OCI-LY3 (cell line): ENCODE results near the gene MACC1.

Source experiments
- H2AFZ ChIP-seq: fragments of 200-600, 300-600 bp; shearing (Covaris generic); 2 replicates; pipeline ENCODE4 v1.6.0; 2014; ENCODE audit warnings: antibody characterized with exemption, low read depth, low read length
- H3K27ac ChIP-seq: fragments of 200-600, 300-600 bp; sonication (generic); 2 replicates; pipeline ENCODE4 v1.5.1; 2014; ENCODE audit warnings: mild to moderate bottlenecking, low read length, moderate library complexity, mixed read lengths
- H3K27me3 ChIP-seq: fragments of 200-600, 300-600 bp; sonication (generic); 2 replicates; pipeline ENCODE4 v1.6.1; 2014; ENCODE audit warnings: low read depth, low read length, mixed read lengths
- H3K36me3 ChIP-seq: fragments of 200-600, 300-600 bp; sonication (generic); replicated peaks from 2 replicates; pipeline ENCODE3; 2014; ENCODE audit warnings: low read depth, low read length, mixed read lengths
- H3K4me1 ChIP-seq: fragments of 300-600, 200-600 bp; sonication (generic); 2 replicates; pipeline ENCODE4 v1.6.1; 2014; ENCODE audit warnings: low read length, mixed read lengths
- H3K4me2 ChIP-seq: fragments of 200-600, 300-600 bp; sonication (generic); 2 replicates; pipeline ENCODE4 v1.6.1; 2014; ENCODE audit warnings: low read length, mixed read lengths
- H3K4me3 ChIP-seq: fragments of 300-600, 200-600 bp; sonication (generic); 2 replicates; pipeline ENCODE4 v1.5.1; 2014; ENCODE audit warnings: antibody characterized with exemption, mild to moderate bottlenecking, low read length, moderate library complexity
- H3K79me2 ChIP-seq: fragments of 300-600, 200-600 bp; shearing (Covaris generic); 2 replicates; pipeline ENCODE4 v1.6.1; 2014; ENCODE audit warnings: mild to moderate bottlenecking, low read length, mixed read lengths
- H3K9ac ChIP-seq: fragments of 300-600, 200-600 bp; shearing (Covaris generic); 2 replicates; pipeline ENCODE4 v1.6.0; 2014; ENCODE audit warnings: mild to moderate bottlenecking, low read length, moderate library complexity
- H3K9me3 ChIP-seq: fragments of 200-600, 300-600 bp; shearing (Covaris generic); 2 replicates; pipeline ENCODE4 v1.6.1; 2014; ENCODE audit warnings: low read length, mixed read lengths; ENCODE audit not compliant: insufficient read depth
- H4K20me1 ChIP-seq: fragments of 200-600, 300-600 bp; sonication (generic); 2 replicates; pipeline ENCODE4 v1.6.1; 2016; ENCODE audit warnings: low read length, mixed read lengths; ENCODE audit not compliant: insufficient read depth
- EZH2phosphoT487 ChIP-seq: fragments of 200-600 bp; shearing (Covaris generic); IDR thresholded peaks from 2 replicates; pipeline ENCODE4 v1.6.1; 2018; ENCODE audit warnings: antibody characterized with exemption, mixed run types, low read depth
- TF ChIP-seq, protein P1 (sequence below): fragments of 200-600, 300-600 bp; sonication (generic); IDR thresholded peaks from 2 replicates; pipeline ENCODE4 v1.5.1; 2014; ENCODE audit warnings: antibody characterized with exemption, low read length, low read depth

Gene MACC1

DNA sequence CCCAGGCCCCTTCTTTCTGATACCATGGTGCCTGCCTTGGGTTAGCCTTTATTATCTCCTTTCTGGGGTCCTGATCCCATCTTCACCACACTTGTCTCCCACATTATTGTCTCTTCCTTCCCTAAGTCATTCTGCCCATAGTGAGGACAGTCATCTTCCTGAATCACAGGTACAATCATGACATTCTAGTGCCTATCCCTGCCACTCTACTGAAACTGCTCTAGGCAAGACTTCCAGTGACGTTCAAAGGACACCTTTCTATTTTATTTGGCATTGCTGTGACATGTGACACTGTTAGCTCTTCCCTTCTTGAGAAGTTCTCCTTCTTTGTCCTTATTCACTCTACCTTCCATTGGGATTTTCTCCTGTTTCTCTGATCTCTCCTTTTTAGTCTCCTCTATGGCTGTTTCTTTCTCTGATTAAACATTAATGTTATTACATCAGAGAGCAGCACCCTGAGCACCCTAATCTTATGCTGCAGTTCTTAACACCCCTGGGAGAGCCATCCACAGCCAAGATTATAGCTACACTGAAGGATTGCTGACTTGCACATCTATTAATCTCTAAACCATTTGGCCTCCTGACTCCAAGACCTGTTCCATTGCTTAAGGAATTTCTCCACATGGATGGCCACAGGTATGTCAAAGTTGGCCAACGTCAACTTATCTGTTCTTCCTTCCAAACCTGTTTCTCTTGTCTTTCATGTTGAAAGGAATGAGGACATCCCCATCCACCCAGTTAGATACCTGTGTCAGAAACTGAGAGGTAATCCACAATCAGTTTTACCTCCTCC is 10.9 kb downstream of the MACC1 start:
- peaks cover 13% of the 10 kb centered on the region; the same call in 1 of the 2 replicates for H3K9me3 ChIP-seq
- TF ChIP-seq, protein P1, sequence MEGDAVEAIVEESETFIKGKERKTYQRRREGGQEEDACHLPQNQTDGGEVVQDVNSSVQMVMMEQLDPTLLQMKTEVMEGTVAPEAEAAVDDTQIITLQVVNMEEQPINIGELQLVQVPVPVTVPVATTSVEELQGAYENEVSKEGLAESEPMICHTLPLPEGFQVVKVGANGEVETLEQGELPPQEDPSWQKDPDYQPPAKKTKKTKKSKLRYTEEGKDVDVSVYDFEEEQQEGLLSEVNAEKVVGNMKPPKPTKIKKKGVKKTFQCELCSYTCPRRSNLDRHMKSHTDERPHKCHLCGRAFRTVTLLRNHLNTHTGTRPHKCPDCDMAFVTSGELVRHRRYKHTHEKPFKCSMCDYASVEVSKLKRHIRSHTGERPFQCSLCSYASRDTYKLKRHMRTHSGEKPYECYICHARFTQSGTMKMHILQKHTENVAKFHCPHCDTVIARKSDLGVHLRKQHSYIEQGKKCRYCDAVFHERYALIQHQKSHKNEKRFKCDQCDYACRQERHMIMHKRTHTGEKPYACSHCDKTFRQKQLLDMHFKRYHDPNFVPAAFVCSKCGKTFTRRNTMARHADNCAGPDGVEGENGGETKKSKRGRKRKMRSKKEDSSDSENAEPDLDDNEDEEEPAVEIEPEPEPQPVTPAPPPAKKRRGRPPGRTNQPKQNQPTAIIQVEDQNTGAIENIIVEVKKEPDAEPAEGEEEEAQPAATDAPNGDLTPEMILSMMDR, result no peak
- TF ChIP-seq EZH2phosphoT487, result no peak
- H3K27me3 ChIP-seq, result no peaks in the 10 kb centered on the region
- no peak overlapping the region for H3K4me3 ChIP-seq
- no peak overlapping the region for H3K9ac ChIP-seq
- H2AFZ ChIP-seq, result no peak overlapping the region
- peaks cover 15% of the 10 kb centered on the region for H3K36me3 ChIP-seq
- no peak overlapping the region for H3K4me2 ChIP-seq
- H3K27ac ChIP-seq, result no peak overlapping the region
- H3K79me2 ChIP-seq, result peaks cover 7% of the 10 kb centered on the region
- H4K20me1 ChIP-seq, result no peaks in the 10 kb centered on the region
- H3K4me1 ChIP-seq, result peaks cover 8% of the 10 kb centered on the region

DNA sequence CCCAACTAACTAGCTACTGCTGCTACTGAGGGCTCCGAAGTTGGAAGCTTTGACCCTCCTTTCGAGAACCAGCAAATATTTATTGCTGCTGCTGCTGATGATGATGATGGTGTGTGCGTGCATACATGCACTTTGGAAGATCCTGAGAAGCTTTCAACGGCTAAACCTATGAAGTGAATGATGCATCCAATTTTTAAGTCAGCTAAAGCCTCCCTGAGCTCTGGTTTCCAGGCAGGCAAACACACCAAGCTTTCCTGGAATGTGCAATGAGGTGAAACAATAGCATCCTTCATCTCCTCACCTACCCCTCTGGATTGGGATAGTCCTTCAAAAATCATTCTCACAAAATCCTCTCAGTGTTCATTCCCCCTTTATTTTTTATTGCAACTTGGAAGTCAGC is 13.9 kb downstream of the MACC1 start:
- H2AFZ ChIP-seq, result no peak overlapping the region
- H4K20me1 ChIP-seq, result no peaks in the 10 kb centered on the region
- no peak overlapping the region for H3K4me2 ChIP-seq
- no peaks in the 10 kb centered on the region for H3K27me3 ChIP-seq
- H3K27ac ChIP-seq, result no peak overlapping the region
- H3K79me2 ChIP-seq, result peaks cover 13% of the 10 kb centered on the region
- no peaks in the 10 kb centered on the region for H3K36me3 ChIP-seq
- TF ChIP-seq, protein P1, result no peak
- TF ChIP-seq EZH2phosphoT487, result no peak
- H3K9ac ChIP-seq, result no peak overlapping the region
- H3K4me1 ChIP-seq, result peaks cover 36% of the 10 kb centered on the region
- H3K4me3 ChIP-seq, result no peak overlapping the region
- H3K9me3 ChIP-seq, result no peaks in the 10 kb centered on the region

DNA sequence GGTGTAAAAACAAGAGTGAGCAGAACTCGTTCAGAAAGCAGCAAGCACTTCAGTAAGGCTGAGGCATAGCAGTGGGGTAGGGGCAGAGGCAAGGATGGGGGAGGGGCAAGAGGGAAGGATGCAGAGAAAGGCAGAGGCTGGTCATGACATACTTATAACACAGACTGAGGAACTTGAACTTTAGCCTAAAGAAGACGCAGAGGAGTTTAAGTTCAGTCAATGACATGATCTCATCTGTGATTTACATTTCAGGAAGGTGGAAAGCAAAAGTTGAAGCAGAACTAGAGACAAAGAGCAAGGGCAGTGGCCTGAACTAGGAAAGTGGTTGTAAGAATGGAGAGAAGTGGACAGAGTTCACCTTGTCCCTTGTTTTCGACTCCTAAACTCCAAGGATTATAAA is 15.8 kb downstream of the MACC1 start:
- Histone ChIP-seq H3K4me1 (peaks cover 41% of the 10 kb centered on the region), H3K4me3 (0 out of 2 replicates have a peak overlapping the region, but pooled peaks have one; percentile 18), H3K4me2 (peak overlapping the region; percentile 79), H3K9ac (peak overlapping the region; percentile 50; the same call in 1 of the 2 replicates), H3K9me3 (no peaks in the 10 kb centered on the region), H3K36me3 (peaks cover 4% of the 10 kb centered on the region), H2AFZ (no peak overlapping the region), H3K27ac (peak overlapping the region; percentile 81), H4K20me1 (no peaks in the 10 kb centered on the region), H3K79me2 (peaks cover 17% of the 10 kb centered on the region), H3K27me3 (no peaks in the 10 kb centered on the region)
- TF ChIP-seq EZH2phosphoT487, result no peak
- TF ChIP-seq, protein P1, result no peak

DNA sequence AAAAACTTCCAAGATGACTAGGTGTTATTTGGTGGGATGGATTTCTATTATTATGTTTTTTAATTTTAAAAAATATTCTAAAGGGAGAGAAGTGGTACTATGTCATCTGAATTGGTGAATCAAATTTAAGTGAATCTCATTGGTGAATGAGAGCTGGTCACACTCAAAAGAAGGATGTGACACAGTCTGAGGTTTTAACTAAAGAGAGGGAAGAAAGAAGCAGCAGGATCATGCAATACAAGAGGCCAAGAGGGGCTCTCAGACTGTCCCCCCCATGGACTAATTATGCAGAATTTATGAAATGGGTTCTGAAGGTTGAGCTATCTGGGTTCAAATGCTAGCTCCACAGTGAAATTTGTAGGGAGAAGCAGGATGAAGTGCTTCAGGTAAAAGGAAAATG is 16.2 kb downstream of the MACC1 start:
- TF ChIP-seq, protein P1, result no peak
- no peak for TF ChIP-seq EZH2phosphoT487
- 0 out of 2 replicates have a peak overlapping the region, but pooled peaks have one; percentile 18 for H3K4me3 ChIP-seq
- H3K9ac ChIP-seq, result peak overlapping the region; percentile 50; the same call in 1 of the 2 replicates
- H3K9me3 ChIP-seq, result no peaks in the 10 kb centered on the region
- H4K20me1 ChIP-seq, result no peaks in the 10 kb centered on the region
- H3K27ac ChIP-seq, result peak overlapping the region; percentile 81
- peaks cover 41% of the 10 kb centered on the region for H3K4me1 ChIP-seq
- H2AFZ ChIP-seq, result no peak overlapping the region
- no peaks in the 10 kb centered on the region for H3K27me3 ChIP-seq
- H3K36me3 ChIP-seq, result peaks cover 4% of the 10 kb centered on the region
- peaks cover 17% of the 10 kb centered on the region for H3K79me2 ChIP-seq
- peak overlapping the region; percentile 79 for H3K4me2 ChIP-seq
